B cell (primary cell): ENCODE measurements around the gene CACHD1.

Source experiments
- EZH2 ChIP-seq: IDR thresholded peaks from 2 replicates; pipeline ENCODE4 v1.6.1; 2012; ENCODE audit warnings: borderline replicate concordance, low read depth, mild to moderate bottlenecking, moderate library complexity, low read length; ENCODE audit not compliant: insufficient read depth, poor library complexity, severe bottlenecking
- TF ChIP-seq, protein P1 (sequence below): fragments of 200-600 bp; IDR thresholded peaks from one replicate; pipeline ENCODE4 v1.8.0; 2022; ENCODE audit warnings: antibody characterized with exemption, mild to moderate bottlenecking

DNA sequence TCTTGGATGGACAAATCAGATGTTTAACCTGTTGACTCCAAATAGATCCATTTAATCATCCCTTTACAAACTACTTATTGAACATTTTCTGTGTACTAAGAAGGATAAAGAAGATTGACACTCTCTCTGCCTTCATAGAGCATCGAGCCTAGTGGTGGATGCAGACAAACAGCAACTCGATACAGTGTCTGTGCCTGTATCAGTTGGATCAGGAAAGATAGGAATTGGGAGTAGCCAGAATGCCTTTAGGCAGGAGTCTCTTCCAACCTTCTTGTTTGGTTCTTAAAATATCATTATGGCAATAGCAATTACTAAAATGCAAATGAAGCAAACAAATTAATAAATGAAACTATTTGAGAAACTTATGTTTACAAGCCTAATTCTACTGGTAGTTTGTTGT lies 185.9 kb downstream of the CACHD1 start:
- TF ChIP-seq, protein P1, sequence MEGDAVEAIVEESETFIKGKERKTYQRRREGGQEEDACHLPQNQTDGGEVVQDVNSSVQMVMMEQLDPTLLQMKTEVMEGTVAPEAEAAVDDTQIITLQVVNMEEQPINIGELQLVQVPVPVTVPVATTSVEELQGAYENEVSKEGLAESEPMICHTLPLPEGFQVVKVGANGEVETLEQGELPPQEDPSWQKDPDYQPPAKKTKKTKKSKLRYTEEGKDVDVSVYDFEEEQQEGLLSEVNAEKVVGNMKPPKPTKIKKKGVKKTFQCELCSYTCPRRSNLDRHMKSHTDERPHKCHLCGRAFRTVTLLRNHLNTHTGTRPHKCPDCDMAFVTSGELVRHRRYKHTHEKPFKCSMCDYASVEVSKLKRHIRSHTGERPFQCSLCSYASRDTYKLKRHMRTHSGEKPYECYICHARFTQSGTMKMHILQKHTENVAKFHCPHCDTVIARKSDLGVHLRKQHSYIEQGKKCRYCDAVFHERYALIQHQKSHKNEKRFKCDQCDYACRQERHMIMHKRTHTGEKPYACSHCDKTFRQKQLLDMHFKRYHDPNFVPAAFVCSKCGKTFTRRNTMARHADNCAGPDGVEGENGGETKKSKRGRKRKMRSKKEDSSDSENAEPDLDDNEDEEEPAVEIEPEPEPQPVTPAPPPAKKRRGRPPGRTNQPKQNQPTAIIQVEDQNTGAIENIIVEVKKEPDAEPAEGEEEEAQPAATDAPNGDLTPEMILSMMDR = no peak
- no peak for TF ChIP-seq EZH2
